Thymus (tissue), 11 donors: Measurements from ENCODE around the gene CCDC93. TPM values are rescaled to one million over a fixed set of nuclear protein-coding genes. Genes with fewer than 3 reads are reported as not detected.

Source experiments
- DNase-seq, 9 donors: peaks; one replicate each; pipeline ENCODE4 v3.0.0-alpha.2; 2013; ENCODE audit warnings: low spot score in 9 of 9, low read depth in 6 of 9, missing footprints in 1 of 9
- H3K27ac ChIP-seq, 2 donors: one replicate each; pipeline ENCODE4 v1.5.1; 2013; ENCODE audit warnings: control low read depth in 1 of 2, low read depth in 1 of 2, low read length in 1 of 2, mild to moderate bottlenecking in 1 of 2, moderate library complexity in 1 of 2
- H3K27me3 ChIP-seq, 2 donors: one replicate each; pipeline ENCODE4 v1.5.1; 2013; ENCODE audit warnings: low read length in 1 of 2; ENCODE audit not compliant: control insufficient read depth in 2 of 2, insufficient read depth in 1 of 2
- H3K36me3 ChIP-seq, 2 donors: one replicate each; pipeline ENCODE4 v1.5.1; 2013; ENCODE audit warnings: low read length in 1 of 2, mild to moderate bottlenecking in 1 of 2, moderate library complexity in 1 of 2; ENCODE audit not compliant: control insufficient read depth in 2 of 2, insufficient read depth in 2 of 2
- H3K4me1 ChIP-seq, 2 donors: one replicate each; pipeline ENCODE4 v1.5.1; 2013; ENCODE audit warnings: low read length in 2 of 2; ENCODE audit not compliant: control insufficient read depth in 2 of 2, insufficient read depth in 2 of 2
- H3K4me3 ChIP-seq, 2 donors: one replicate each; pipeline ENCODE4 v1.5.1; 2013; ENCODE audit warnings: low read length in 2 of 2, control low read depth in 1 of 2, mild to moderate bottlenecking in 1 of 2
- H3K9me3 ChIP-seq, 2 donors: one replicate each; pipeline ENCODE4 v1.5.1; 2013; ENCODE audit warnings: low read length in 1 of 2, mild to moderate bottlenecking in 1 of 2; ENCODE audit not compliant: control insufficient read depth in 2 of 2, insufficient read depth in 1 of 2
- WGBS: extraction: QIAGEN DNeasy Blood & Tissue Kit; methylation state at CpG from one replicate; pipeline ENCODE4 v1.1.7; 2013; 5-methylcytosine and 5-hydroxymethylcytosine counted together
- polyA plus RNA-seq: library from polyadenylated mRNA; stranded (reverse); fragments of 200-250 nt; gene quantifications from one replicate; pipeline ENCODE4 v1.2.3, GENCODE V29; 2013
- total RNA-seq: library from RNA; stranded (reverse); fragments of 120-200 nt; gene quantifications from one replicate; pipeline ENCODE4 v1.2.4, GENCODE V29; 2013
- donor health status: healthy.

The CCDC93 gene
- total and polyA plus RNA-seq, 2 donors = 10.7 to 13.5 TPM

- WGBS = 83% methylated on average over 10 of the region's 10 CpGs
- no peaks in the 10 kb centered on the region for H3K9me3 ChIP-seq
- no peaks in the 10 kb centered on the region for H3K4me1 ChIP-seq
- no peaks in the 10 kb centered on the region for H3K36me3 ChIP-seq
- DNase-seq = no peak
- H3K27me3 ChIP-seq = peaks cover 0 to 2% of the 10 kb centered on the region in 2 donors
- no peak overlapping the region for H3K27ac ChIP-seq
- no peak overlapping the region for H3K4me3 ChIP-seq
These were observed 41.8 kb upstream of the CCDC93 start for GRCh38 chr2:118055512-118056164.

GRCh38 chr2:118054213-118055008 lies 40.5 kb upstream of the CCDC93 start:
- WGBS = 93% methylated on average over 3 of the region's 3 CpGs
- peaks cover 0 to 8% of the 10 kb centered on the region in 2 donors for H3K27me3 ChIP-seq
- DNase-seq = no peak
- no peaks in the 10 kb centered on the region for H3K9me3 ChIP-seq
- no peaks in the 10 kb centered on the region for H3K4me1 ChIP-seq
- no peak overlapping the region for H3K27ac ChIP-seq
- no peak overlapping the region for H3K4me3 ChIP-seq
- no peaks in the 10 kb centered on the region for H3K36me3 ChIP-seq

- no peak for DNase-seq
- peaks cover 0 to 8% of the 10 kb centered on the region in 2 donors for H3K27me3 ChIP-seq
- H3K9me3 ChIP-seq = no peaks in the 10 kb centered on the region
- H3K4me3 ChIP-seq = no peak overlapping the region
- no peaks in the 10 kb centered on the region for H3K36me3 ChIP-seq
- H3K27ac ChIP-seq = no peak overlapping the region
- no peaks in the 10 kb centered on the region for H3K4me1 ChIP-seq
- 97% methylated on average over 7 of the region's 7 CpGs for WGBS
These were observed 39.8 kb upstream of the CCDC93 start for GRCh38 chr2:118053681-118054080.

GRCh38 chr2:118052474-118052873 lies 38.6 kb upstream of the CCDC93 start:
- WGBS = 91% methylated on average over 2 of the region's 2 CpGs
- no peak overlapping the region for H3K4me3 ChIP-seq
- no peak for DNase-seq
- no peaks in the 10 kb centered on the region for H3K9me3 ChIP-seq
- H3K27me3 ChIP-seq = peaks cover 0 to 16% of the 10 kb centered on the region in 2 donors
- H3K27ac ChIP-seq = no peak overlapping the region
- H3K4me1 ChIP-seq = no peaks in the 10 kb centered on the region
- no peaks in the 10 kb centered on the region for H3K36me3 ChIP-seq

GRCh38 chr2:118051826-118052358 lies 38.0 kb upstream of the CCDC93 start:
- H3K4me3 ChIP-seq = no peak overlapping the region
- DNase-seq = no peak
- H3K27me3 ChIP-seq = peaks cover 5 to 18% of the 10 kb centered on the region in 2 donors
- H3K9me3 ChIP-seq = no peaks in the 10 kb centered on the region
- no peak overlapping the region for H3K27ac ChIP-seq
- WGBS = 97% methylated on average over 3 of the region's 3 CpGs
- no peaks in the 10 kb centered on the region for H3K36me3 ChIP-seq
- no peaks in the 10 kb centered on the region for H3K4me1 ChIP-seq

- DNase-seq = no peak
- Histone ChIP-seq H3K4me3 (no peak overlapping the region), H3K4me1 (no peaks in the 10 kb centered on the region), H3K9me3 (no peaks in the 10 kb centered on the region), H3K36me3 (no peaks in the 10 kb centered on the region), H3K27ac (no peak overlapping the region), H3K27me3 (peaks cover 5 to 18% of the 10 kb centered on the region in 2 donors)
- WGBS = 96% methylated on average over 2 of the region's 2 CpGs
These were observed 37.1 kb upstream of the CCDC93 start for GRCh38 chr2:118050974-118051373.

GRCh38 chr2:118050386-118050785 lies 36.5 kb upstream of the CCDC93 start:
- DNase-seq = no peak
- WGBS = 69% methylated on average over 3 of the region's 3 CpGs
- Histone ChIP-seq H3K4me1 (no peaks in the 10 kb centered on the region), H3K4me3 (no peak overlapping the region), H3K27me3 (peaks cover 5 to 18% of the 10 kb centered on the region in 2 donors), H3K27ac (no peak overlapping the region), H3K36me3 (no peaks in the 10 kb centered on the region), H3K9me3 (no peaks in the 10 kb centered on the region)

- no peak overlapping the region for H3K27ac ChIP-seq
- H3K9me3 ChIP-seq = no peaks in the 10 kb centered on the region
- H3K36me3 ChIP-seq = no peaks in the 10 kb centered on the region
- no peaks in the 10 kb centered on the region for H3K4me1 ChIP-seq
- DNase-seq = no peak
- H3K27me3 ChIP-seq = peaks cover 5 to 18% of the 10 kb centered on the region in 2 donors
- no peak overlapping the region for H3K4me3 ChIP-seq
These were observed 35.9 kb upstream of the CCDC93 start for GRCh38 chr2:118049816-118050140.

- H3K27me3 ChIP-seq = peaks cover 5 to 21% of the 10 kb centered on the region in 2 donors
- H3K36me3 ChIP-seq = no peaks in the 10 kb centered on the region
- no peaks in the 10 kb centered on the region for H3K9me3 ChIP-seq
- no peaks in the 10 kb centered on the region for H3K4me1 ChIP-seq
- 64% methylated on average over 3 of the region's 3 CpGs for WGBS
- DNase-seq = no peak
- no peak overlapping the region for H3K4me3 ChIP-seq
- no peak overlapping the region for H3K27ac ChIP-seq
These were observed 35.4 kb upstream of the CCDC93 start for GRCh38 chr2:118049140-118049815.
